CD4-positive, alpha-beta T cell treated with Interleukin-15 for 1 hour (primary cell): ENCODE measurements around the gene MIP.
"Not testable (repeated sequence)": the region's sequence is repeated elsewhere in the genome, so short reads cannot be mapped to it uniquely, and the experiment has no call there.

Experiments used
- DNase-seq: peaks from one replicate; pipeline ENCODE4 v3.0.0-alpha.2; 2020

Gene MIP

DNA sequence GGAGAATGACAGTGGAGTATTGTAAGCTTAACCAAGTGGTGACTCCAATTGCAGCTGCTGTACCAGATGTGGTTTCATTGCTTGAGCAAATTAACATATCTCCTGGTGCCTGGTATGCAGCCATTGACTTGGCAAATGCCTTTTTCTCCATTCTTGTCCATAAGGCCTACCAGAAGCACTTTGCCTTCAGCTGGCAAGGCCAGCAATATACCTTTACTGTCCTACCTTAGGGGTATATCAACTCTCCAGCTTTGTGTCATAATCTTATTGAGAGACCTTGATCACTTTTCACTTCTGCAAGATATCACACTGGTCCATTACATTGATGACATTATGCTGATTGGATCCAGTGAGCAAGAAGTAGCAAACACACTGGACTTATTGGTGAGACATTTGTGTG, 52.8 kb downstream of the MIP start:
- not testable (repeated sequence) for DNase-seq

DNA sequence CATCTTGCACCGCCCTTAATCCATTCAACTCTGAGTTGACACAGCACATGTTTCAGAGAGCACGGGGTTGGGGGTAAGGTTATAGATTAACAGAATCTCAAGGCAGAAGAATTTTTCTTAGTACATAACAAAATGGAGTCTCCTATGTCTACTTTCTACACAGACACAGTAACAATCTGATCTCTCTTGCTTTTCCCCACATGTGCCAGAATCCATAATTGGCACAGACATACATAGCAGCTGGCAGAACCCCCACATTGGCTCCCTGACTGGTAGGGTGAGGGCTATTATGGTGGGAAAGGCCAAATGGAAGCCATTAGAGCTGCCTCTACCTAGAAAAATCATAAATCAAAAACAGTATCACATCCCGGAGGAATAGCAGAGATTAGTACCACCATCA, 53.3 kb downstream of the MIP start:
- DNase-seq, result not testable (repeated sequence)
